Measurements from ENCODE around the gene IRF1.

Gene IRF1

GRCh38 chr5:132475497-132475882 lies 15.1 kb downstream of the IRF1 start:
- no peak for DNase-seq (ENCODE audit: low read depth in 3 of 3, low spot score in 1 of 3)

- DNase-seq (ENCODE audit: low read depth in 3 of 3, low spot score in 1 of 3): no peak
Measured at GRCh38 chr5:132474881-132475496, 15.6 kb downstream of the IRF1 start.

GRCh38 chr5:132474131-132474723 lies 16.3 kb downstream of the IRF1 start:
- no peak for DNase-seq (ENCODE audit: low read depth in 3 of 3, low spot score in 1 of 3)

- DNase-seq (ENCODE audit: low read depth in 3 of 3, low spot score in 1 of 3): no peak
Measured at GRCh38 chr5:132473668-132474067, 16.9 kb downstream of the IRF1 start.

GRCh38 chr5:132473019-132473531 lies 17.5 kb downstream of the IRF1 start:
- DNase-seq (ENCODE audit: low read depth in 3 of 3, low spot score in 1 of 3): peak in 2 of 3 donors; percentile 60 to 72

GRCh38 chr5:132472431-132472830 lies 18.1 kb downstream of the IRF1 start:
- DNase-seq (ENCODE audit: low read depth in 3 of 3, low spot score in 1 of 3): no peak

GRCh38 chr5:132471944-132472343 lies 18.6 kb downstream of the IRF1 start:
- DNase-seq (ENCODE audit: low read depth in 3 of 3, low spot score in 1 of 3): no peak

GRCh38 chr5:132471151-132471907 lies 19.2 kb downstream of the IRF1 start:
- no peak for DNase-seq (ENCODE audit: low read depth in 3 of 3, low spot score in 1 of 3)

GRCh38 chr5:132470596-132470995 lies 20.0 kb downstream of the IRF1 start:
- no peak for DNase-seq (ENCODE audit: low read depth in 3 of 3, low spot score in 1 of 3)

GRCh38 chr5:132470010-132470392 lies 20.6 kb downstream of the IRF1 start:
- DNase-seq (ENCODE audit: low read depth in 3 of 3, low spot score in 1 of 3): no peak

- no peak for DNase-seq (ENCODE audit: low read depth in 3 of 3, low spot score in 1 of 3)
Measured at GRCh38 chr5:132469380-132470009, 21.1 kb downstream of the IRF1 start.

- no peak for DNase-seq (ENCODE audit: low read depth in 3 of 3, low spot score in 1 of 3)
Measured at GRCh38 chr5:132468656-132469379, 21.8 kb downstream of the IRF1 start.

- DNase-seq (ENCODE audit: low read depth in 3 of 3, low spot score in 1 of 3): no peak
Measured at GRCh38 chr5:132467287-132467984, 23.1 kb downstream of the IRF1 start.

GRCh38 chr5:132466433-132467286 lies 23.9 kb downstream of the IRF1 start:
- DNase-seq (ENCODE audit: low read depth in 3 of 3, low spot score in 1 of 3): no peak

- no peak for DNase-seq (ENCODE audit: low read depth in 3 of 3, low spot score in 1 of 3)
Measured at GRCh38 chr5:132465059-132465707, 25.4 kb downstream of the IRF1 start.

GRCh38 chr5:132464156-132464939 lies 26.2 kb downstream of the IRF1 start:
- no peak for DNase-seq (ENCODE audit: low read depth in 3 of 3, low spot score in 1 of 3)

GRCh38 chr5:132463811-132464155 lies 26.8 kb downstream of the IRF1 start:
- no peak for DNase-seq (ENCODE audit: low read depth in 3 of 3, low spot score in 1 of 3)

Data from stimulated activated CD4-positive, alpha-beta T cell treated with anti-CD3 and anti-CD28 coated beads, TNF-alpha, amount 100 ng/mL, for 1 hour (primary cell).